HUES64 (cell line): ENCODE measurements around the gene TMTC2.
"Not testable (repeated sequence)": the region's sequence is repeated elsewhere in the genome, so short reads cannot be mapped to it uniquely, and the experiment has no call there.

Experiments
- H3K27ac ChIP-seq: 2 replicates; pipeline ENCODE4 v1.7.0; 2013; ENCODE audit warnings: low read depth, low read length, inconsistent platforms
- H3K27me3 ChIP-seq: 2 replicates; pipeline ENCODE4 v1.6.1; 2013; ENCODE audit warnings: mild to moderate bottlenecking, low read length; ENCODE audit not compliant: insufficient read depth
- H3K36me3 ChIP-seq: 2 replicates; pipeline ENCODE4 v1.6.1; 2013; ENCODE audit warnings: mild to moderate bottlenecking, low read length; ENCODE audit not compliant: insufficient read depth
- H3K4me1 ChIP-seq: 2 replicates; pipeline ENCODE4 v1.6.1; 2013; ENCODE audit warnings: mild to moderate bottlenecking, low read length, moderate library complexity; ENCODE audit not compliant: insufficient read depth
- H3K4me3 ChIP-seq: 2 replicates; pipeline ENCODE4 v1.5.1; 2013; ENCODE audit warnings: mild to moderate bottlenecking, low read length, moderate library complexity
- H3K9ac ChIP-seq: 2 replicates; pipeline ENCODE4 v1.6.1; 2013; ENCODE audit warnings: mild to moderate bottlenecking, low read depth, low read length
- H3K9me3 ChIP-seq: 2 replicates; pipeline ENCODE4 v1.6.1; 2013; ENCODE audit warnings: low read depth, low read length; ENCODE audit not compliant: insufficient read depth
- WGBS: fragments of 150-250, 120-280 bp; methylation state at CpG from one replicate; pipeline ENCODE4 v1.1.7; 2013; ENCODE audit warnings: missing lambda C conversion rate; 5-methylcytosine and 5-hydroxymethylcytosine counted together

TMTC2 gene

DNA sequence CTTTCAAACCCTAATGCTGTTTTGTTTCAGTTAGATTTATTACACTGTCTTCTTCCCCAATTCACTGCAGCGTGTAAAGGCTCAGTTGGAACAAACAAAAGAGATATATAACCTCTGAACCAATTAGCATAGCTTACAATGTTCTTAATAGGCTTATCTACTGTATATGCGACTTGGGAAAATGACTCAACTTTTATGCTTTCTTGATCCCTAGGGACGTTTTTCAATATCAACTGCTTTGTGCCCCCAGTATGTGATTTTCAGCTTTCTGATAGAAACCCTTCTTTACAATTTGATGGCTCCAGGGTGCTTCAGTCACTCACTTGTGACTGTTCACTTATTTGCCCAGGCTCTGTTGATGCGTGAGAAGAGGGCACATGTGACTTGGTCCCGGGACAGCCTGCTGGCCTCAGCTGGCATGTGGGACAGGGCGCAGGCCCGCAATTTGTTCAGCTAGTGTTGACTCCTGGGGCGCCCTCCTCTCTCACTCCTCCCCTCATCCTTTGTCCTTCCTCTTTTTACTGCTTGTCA is 107.1 kb downstream of the TMTC2 start:
- Histone ChIP-seq H3K36me3 (no peaks in the 10 kb centered on the region), H3K9me3 (no peaks in the 10 kb centered on the region)
- 68% methylated on average over 8 of the region's 8 CpGs for WGBS

DNA sequence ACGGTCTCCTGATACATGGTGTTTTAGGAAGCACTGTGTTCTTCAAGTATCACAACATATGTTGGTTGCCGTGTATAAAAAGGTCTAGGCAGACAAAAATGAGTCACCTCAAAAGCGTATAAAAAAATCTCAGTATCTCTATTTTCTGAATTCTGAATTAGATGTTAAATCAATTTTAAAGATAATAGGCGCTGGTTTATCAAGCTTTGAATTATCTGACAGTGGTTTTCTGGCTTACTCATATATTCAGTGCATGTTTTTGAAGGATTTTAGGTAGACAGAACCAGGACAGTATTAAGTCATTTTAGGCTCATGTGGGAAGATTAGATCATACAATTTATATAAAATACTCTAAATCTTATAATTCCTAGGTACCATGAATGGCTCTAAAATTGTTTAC is 110.8 kb downstream of the TMTC2 start:
- Histone ChIP-seq H3K4me3 (no peak overlapping the region), H3K27ac (no peak overlapping the region), H3K9ac (no peak overlapping the region), H3K4me1 (peaks cover 14% of the 10 kb centered on the region), H3K36me3 (no peaks in the 10 kb centered on the region), H3K27me3 (no peaks in the 10 kb centered on the region), H3K9me3 (no peaks in the 10 kb centered on the region)
- WGBS = 92% methylated on average over 4 of the region's 4 CpGs

More for the DNA sequence above, 107.1 kb downstream of the TMTC2 start:
- H3K9ac ChIP-seq = no peak overlapping the region
- no peak overlapping the region for H3K27ac ChIP-seq
- H3K27me3 ChIP-seq = no peaks in the 10 kb centered on the region
- H3K4me3 ChIP-seq = no peak overlapping the region
- peaks cover 14% of the 10 kb centered on the region for H3K4me1 ChIP-seq

DNA sequence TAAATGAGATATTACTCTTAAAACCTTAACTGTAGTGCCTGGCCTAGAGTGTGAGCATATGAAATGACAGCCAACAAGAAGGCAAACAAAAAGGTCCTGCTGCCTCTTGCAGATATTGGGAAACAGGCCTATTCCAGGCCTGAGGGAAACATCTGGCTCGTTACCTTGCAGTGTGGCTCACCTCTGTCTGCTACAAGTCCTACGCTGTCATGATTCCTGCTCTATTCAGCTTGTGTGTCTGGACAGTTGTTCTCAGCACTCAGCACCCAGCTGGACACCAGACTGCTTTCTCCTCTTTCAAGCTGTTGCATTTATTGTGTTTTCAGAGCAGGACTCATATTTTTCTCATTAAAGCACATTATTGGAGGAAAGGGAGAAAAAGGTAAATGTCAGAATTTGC is 113.5 kb downstream of the TMTC2 start:
- Histone ChIP-seq H3K4me3 (no peak overlapping the region), H3K9me3 (no peaks in the 10 kb centered on the region), H3K9ac (no peak overlapping the region), H3K27ac (no peak overlapping the region), H3K36me3 (no peaks in the 10 kb centered on the region), H3K4me1 (no peaks in the 10 kb centered on the region; the same call in 1 of the 2 replicates), H3K27me3 (no peaks in the 10 kb centered on the region)
- whole genome bisulfite sequencing = 94% methylated on average over 2 of the region's 2 CpGs

DNA sequence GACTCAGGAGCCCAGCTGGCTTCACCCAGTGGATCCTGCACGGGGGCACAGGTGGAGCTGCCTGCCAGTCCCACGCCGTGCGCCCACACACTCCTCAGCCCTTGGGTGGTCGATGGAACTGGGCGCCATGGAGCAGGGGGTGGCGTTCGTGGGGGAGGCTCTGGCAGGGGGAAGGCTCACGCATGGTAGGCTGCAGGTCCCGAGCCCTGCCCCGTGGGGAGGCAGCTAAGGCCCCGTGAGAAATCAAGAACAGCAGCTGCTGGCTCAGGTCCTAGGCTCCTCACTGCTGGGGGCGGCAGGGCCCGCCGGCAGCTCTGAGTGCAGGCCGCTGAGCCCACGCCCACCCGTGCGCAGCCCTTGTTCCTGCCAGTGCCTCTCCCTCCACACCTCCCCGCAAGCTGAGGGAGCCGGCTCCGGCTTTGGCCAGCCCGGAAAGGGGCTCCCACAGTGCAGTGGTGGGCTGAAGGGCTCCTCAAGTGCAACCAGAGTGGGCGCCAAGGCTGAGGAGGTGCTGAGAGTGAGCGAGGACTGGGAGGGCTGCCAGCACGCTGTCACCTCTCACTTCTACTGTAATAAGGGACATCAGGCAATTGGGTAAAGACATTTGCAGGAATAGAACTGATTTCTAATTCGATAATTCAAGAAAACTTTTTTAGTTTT is 115.4 kb downstream of the TMTC2 start:
- no peaks in the 10 kb centered on the region; the same call in 1 of the 2 replicates for H3K4me1 ChIP-seq
- H3K36me3 ChIP-seq = no peaks in the 10 kb centered on the region
- H3K9me3 ChIP-seq = no peaks in the 10 kb centered on the region
- no peaks in the 10 kb centered on the region for H3K27me3 ChIP-seq
- H3K9ac ChIP-seq = no peak overlapping the region
- WGBS = 97% methylated on average over 27 of the region's 27 CpGs
- H3K4me3 ChIP-seq = no peak overlapping the region
- no peak overlapping the region for H3K27ac ChIP-seq

DNA sequence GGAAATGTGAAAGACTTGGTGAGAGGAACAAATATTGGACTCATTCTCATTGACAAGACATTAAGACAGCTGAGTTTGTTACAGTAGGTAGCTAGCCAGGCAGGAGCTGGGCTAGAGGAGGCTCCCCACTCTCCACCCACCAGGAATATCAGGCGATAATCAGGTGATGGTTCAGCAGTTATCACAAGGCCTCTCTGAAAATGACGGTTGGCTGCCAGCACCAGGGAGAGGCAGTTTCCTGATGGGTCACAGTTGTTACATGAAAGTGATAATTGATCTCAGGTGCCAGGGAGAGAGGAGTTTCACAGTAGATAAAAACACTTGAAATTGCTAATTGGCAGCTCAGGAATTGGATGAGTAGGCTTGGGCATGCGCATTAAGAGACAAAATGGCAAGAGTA is 116.5 kb downstream of the TMTC2 start:
- H3K9me3 ChIP-seq = no peaks in the 10 kb centered on the region
- no peaks in the 10 kb centered on the region; the same call in 1 of the 2 replicates for H3K4me1 ChIP-seq
- WGBS = 83% methylated on average over 3 of the region's 3 CpGs
- H3K36me3 ChIP-seq = no peaks in the 10 kb centered on the region
- H3K9ac ChIP-seq = no peak overlapping the region
- no peaks in the 10 kb centered on the region for H3K27me3 ChIP-seq
- H3K27ac ChIP-seq = no peak overlapping the region
- H3K4me3 ChIP-seq = no peak overlapping the region

DNA sequence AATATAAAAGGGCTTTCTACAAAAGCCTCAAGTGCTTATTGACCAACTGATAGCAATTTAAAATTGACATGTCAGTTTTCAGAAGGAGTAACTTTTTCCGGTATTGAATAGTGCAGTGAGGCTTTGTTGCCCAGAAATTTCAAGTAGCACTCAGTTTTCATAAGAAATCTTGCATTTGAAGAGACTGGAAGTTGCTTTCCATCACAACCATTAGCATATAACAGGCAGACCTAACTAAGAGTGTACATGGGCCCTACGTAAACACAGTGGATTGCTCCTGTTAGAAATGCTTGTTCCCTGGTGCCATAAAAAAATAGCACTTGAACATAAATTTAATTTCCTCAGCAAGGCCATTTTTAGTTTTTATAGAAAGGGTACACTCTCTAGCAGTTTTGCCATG is 117.9 kb downstream of the TMTC2 start:
- Histone ChIP-seq H3K9ac (no peak overlapping the region), H3K27me3 (no peaks in the 10 kb centered on the region), H3K4me1 (no peaks in the 10 kb centered on the region; the same call in 1 of the 2 replicates), H3K4me3 (no peak overlapping the region), H3K36me3 (no peaks in the 10 kb centered on the region), H3K9me3 (no peaks in the 10 kb centered on the region), H3K27ac (no peak overlapping the region)
- WGBS = 95% methylated on average over 2 of the region's 2 CpGs

DNA sequence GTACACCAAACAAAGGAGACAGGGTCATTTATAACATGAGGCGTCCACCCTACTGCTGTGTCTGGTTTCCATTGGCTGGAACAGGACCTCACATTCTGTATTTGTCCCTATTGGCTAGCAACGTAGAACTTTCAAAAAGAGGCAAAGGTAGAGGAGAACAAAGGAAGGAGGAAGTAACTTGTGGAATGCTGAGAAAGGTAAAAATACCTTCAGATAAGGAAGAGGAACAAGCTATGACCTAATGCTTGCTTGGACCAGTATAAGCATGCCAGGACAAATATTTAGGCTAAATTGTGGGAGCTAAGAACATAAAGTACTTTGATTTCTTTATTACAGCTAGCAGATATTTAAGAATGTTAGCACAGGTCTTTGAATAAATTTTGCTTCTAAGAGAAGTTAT is 118.3 kb downstream of the TMTC2 start:
- not testable (repeated sequence) for H3K9ac ChIP-seq, H3K4me1 ChIP-seq, H3K4me3 ChIP-seq, H3K27me3 ChIP-seq, H3K9me3 ChIP-seq, H3K36me3 ChIP-seq, H3K27ac ChIP-seq
- 90% methylated on average over 2 of the region's 2 CpGs for WGBS

DNA sequence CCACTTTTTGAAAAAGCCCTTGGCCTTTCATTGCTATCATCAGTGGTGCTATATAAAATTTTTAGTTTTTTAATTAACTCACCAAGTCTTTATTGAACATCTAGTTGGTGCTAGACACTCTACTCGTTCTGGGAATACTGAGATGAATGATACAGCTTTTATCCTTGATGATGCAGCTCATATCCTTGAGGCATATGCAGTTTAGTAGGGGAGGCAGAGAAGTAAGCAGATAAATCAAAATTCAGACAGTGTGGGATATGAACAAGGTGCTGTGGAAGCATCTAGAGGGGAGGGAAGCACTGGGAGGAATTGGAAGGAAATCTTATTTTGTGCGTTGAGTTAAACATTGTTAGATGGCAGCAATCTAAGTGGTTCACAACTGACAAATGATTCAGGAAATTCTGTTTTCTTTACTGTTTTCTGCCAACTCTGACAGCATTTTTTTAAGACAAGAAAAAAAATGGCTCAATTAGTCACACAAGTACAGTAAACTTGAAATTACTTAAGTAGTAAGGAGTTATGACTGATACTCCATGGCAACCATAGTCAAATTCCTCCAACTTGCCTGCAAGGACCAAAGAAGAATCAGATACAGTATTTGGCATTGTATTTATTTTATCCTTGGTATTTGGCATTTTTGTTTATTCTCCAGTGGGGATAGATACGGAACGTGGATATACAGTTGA is 119.2 kb downstream of the TMTC2 start:
- H3K27ac ChIP-seq = no peak overlapping the region
- WGBS = 92% methylated on average over 4 of the region's 4 CpGs

DNA sequence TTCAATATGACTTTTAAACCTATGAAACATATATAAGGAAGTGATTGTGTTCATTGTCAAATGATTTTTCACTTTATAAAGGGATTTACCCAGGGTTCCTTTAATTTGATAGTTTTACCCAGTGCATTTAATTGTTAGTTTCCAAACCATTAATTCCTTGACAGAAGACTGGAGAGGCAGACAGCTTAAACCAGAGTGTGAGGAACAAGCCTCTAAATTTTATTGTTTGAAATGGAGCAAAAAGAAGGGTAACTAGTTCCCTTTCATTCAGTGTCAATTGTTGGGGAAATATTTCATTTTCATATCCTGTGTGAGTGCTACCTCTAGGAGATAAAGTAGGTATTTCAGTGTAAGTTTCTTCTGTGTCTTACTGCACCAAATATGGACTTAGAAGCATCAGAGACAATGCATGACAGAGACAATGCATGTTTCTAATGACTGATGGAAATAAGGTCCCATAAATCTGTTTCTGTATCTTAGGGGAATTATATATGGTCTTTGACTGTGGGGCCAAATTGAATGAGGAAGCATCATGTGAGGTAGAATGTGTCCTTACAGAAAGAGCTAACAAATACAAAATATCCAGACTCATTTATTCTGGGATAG is 120.5 kb downstream of the TMTC2 start:
- Histone ChIP-seq H3K4me1 (no peaks in the 10 kb centered on the region; the same call in 1 of the 2 replicates), H3K9me3 (no peaks in the 10 kb centered on the region), H3K9ac (no peak overlapping the region), H3K36me3 (no peaks in the 10 kb centered on the region), H3K27ac (no peak overlapping the region), H3K27me3 (no peaks in the 10 kb centered on the region), H3K4me3 (no peak overlapping the region)

More for the DNA sequence above, 119.2 kb downstream of the TMTC2 start:
- no peak overlapping the region for H3K9ac ChIP-seq
- no peaks in the 10 kb centered on the region; the same call in 1 of the 2 replicates for H3K4me1 ChIP-seq
- no peaks in the 10 kb centered on the region for H3K27me3 ChIP-seq
- no peaks in the 10 kb centered on the region for H3K9me3 ChIP-seq
- no peak overlapping the region for H3K4me3 ChIP-seq
- H3K36me3 ChIP-seq = no peaks in the 10 kb centered on the region

DNA sequence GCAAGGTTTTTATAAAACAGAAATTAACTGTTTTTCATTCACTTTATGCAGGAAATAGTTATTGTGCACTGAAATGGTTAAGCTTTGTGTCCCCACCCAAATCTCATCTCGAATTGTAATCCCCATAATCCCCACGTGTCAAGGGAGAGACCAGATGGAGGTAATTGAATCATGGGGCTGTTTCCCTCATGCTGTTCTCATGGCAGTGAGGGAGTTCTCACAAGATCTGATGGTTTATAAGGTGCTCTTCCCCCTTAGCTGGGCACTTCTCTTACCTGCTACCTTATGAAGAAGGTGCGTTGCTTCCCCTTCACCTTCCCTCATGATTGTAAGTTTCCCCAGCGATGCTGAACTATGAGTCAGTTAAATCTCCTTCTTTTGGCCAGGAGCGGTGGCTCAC is 123.9 kb downstream of the TMTC2 start:
- 92% methylated on average over 4 of the region's 5 CpGs for WGBS
- H3K27me3 ChIP-seq = no peaks in the 10 kb centered on the region

DNA sequence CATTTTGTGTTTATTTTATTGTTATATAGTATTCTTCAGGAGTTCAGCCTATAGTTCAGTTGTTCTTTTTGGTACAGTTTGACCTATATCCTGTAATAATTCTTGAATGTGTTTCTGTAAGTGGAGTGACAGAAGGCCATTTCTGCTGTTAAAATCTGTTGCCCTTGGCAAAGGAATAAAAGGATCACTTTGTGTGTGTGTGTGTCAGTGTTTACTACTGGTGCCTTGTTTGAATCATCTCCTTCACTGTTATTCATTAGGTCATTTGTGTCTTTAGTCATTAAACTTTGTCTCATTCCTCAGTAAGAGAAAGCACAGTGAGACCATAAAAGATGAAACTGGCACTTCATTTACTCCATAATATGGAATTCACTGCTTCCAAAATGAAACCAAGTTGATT is 130.7 kb downstream of the TMTC2 start:
- peaks cover 10% of the 10 kb centered on the region; the same call in 1 of the 2 replicates for H3K4me1 ChIP-seq
- no peak overlapping the region for H3K9ac ChIP-seq
- H3K27me3 ChIP-seq = no peaks in the 10 kb centered on the region
- no peaks in the 10 kb centered on the region for H3K36me3 ChIP-seq
- no peak overlapping the region for H3K27ac ChIP-seq
- H3K9me3 ChIP-seq = no peaks in the 10 kb centered on the region
- no peak overlapping the region for H3K4me3 ChIP-seq

More for the DNA sequence above, 123.9 kb downstream of the TMTC2 start:
- Histone ChIP-seq H3K4me3 (no peak overlapping the region), H3K9me3 (no peaks in the 10 kb centered on the region), H3K4me1 (peaks cover 10% of the 10 kb centered on the region; the same call in 1 of the 2 replicates), H3K36me3 (no peaks in the 10 kb centered on the region), H3K27ac (no peak overlapping the region), H3K9ac (no peak overlapping the region)
